ENCODE results near the gene ABCC12. TPM values are rescaled to one million over a fixed set of nuclear protein-coding genes. Genes with fewer than 3 reads are reported as not detected.

ABCC12 gene
- polyA plus RNA-seq, 1 donor from 2014 or later, result not detected

- H4K20me1 ChIP-seq (ENCODE audit: insufficient read depth), result no peaks in the 10 kb centered on the region
- no peaks in the 10 kb centered on the region for H3F3A ChIP-seq (ENCODE audit: insufficient read depth, low read length, poor library complexity, severe bottlenecking)
- no peak overlapping the region for H3K27ac ChIP-seq (ENCODE audit: low read length)
- H3K4me3 ChIP-seq (ENCODE audit: low read length), result no peak overlapping the region
- no peak for TF ChIP-seq EZH2 (IDR thresholded peaks at IDR 0.05; ENCODE audit: borderline replicate concordance, insufficient read depth, low read length, poor library complexity, severe bottlenecking)
- TF ChIP-seq MXI1 (conservative IDR thresholded peaks at IDR 0.05; ENCODE audit: poor library complexity, severe bottlenecking), result no peak
- no peak for TF ChIP-seq RAD21 (conservative IDR thresholded peaks at IDR 0.05)
- no peak for TF ChIP-seq EP300 (conservative IDR thresholded peaks at IDR 0.05; ENCODE audit: poor library complexity, severe bottlenecking)
- TF ChIP-seq, protein P1, sequence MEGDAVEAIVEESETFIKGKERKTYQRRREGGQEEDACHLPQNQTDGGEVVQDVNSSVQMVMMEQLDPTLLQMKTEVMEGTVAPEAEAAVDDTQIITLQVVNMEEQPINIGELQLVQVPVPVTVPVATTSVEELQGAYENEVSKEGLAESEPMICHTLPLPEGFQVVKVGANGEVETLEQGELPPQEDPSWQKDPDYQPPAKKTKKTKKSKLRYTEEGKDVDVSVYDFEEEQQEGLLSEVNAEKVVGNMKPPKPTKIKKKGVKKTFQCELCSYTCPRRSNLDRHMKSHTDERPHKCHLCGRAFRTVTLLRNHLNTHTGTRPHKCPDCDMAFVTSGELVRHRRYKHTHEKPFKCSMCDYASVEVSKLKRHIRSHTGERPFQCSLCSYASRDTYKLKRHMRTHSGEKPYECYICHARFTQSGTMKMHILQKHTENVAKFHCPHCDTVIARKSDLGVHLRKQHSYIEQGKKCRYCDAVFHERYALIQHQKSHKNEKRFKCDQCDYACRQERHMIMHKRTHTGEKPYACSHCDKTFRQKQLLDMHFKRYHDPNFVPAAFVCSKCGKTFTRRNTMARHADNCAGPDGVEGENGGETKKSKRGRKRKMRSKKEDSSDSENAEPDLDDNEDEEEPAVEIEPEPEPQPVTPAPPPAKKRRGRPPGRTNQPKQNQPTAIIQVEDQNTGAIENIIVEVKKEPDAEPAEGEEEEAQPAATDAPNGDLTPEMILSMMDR (IDR thresholded peaks at IDR 0.05; ENCODE audit: poor library complexity, severe bottlenecking), result no peak
- TF ChIP-seq POLR2AphosphoS5 (IDR thresholded peaks at IDR 0.05), result no peak
- no peak for TF ChIP-seq SMC3 (conservative IDR thresholded peaks at IDR 0.05; ENCODE audit: poor library complexity)
- no peak for TF ChIP-seq TAF1 (IDR thresholded peaks at IDR 0.05; ENCODE audit: low read depth)
- no peak for TF ChIP-seq REST (IDR thresholded peaks at IDR 0.05; ENCODE audit: borderline replicate concordance)
- no peaks in the 10 kb centered on the region for H3K9me2 ChIP-seq (ENCODE audit: insufficient read depth, low read length)
- no peak overlapping the region for H3K4me2 ChIP-seq (ENCODE audit: low read length)
- H3K9ac ChIP-seq (ENCODE audit: low read length), result no peak overlapping the region
- H3K79me2 ChIP-seq (replicated peaks; ENCODE audit: insufficient read depth, low read length), result no peaks in the 10 kb centered on the region
- no peaks in the 10 kb centered on the region for H3K36me3 ChIP-seq (ENCODE audit: insufficient read depth, low read length)
- H2AFZ ChIP-seq (ENCODE audit: low read depth, low read length), result no peak overlapping the region
- H3K9me3 ChIP-seq (ENCODE audit: low read length), result no peaks in the 10 kb centered on the region
- H3K27me3 ChIP-seq (ENCODE audit: insufficient read depth, low read depth, low read length), result no peaks in the 10 kb centered on the region
Observed at GRCh38 chr16:48188449-48189102, 32.8 kb upstream of the ABCC12 start.

GRCh38 chr16:48187779-48188178 lies 32.0 kb upstream of the ABCC12 start:
- Histone ChIP-seq H2AFZ (ENCODE audit: low read depth, low read length) (no peak overlapping the region), H3K27me3 (ENCODE audit: insufficient read depth, low read depth, low read length) (no peaks in the 10 kb centered on the region), H3K27ac (ENCODE audit: low read length) (no peak overlapping the region), H3K9ac (ENCODE audit: low read length) (no peak overlapping the region), H3K4me2 (ENCODE audit: low read length) (no peak overlapping the region), H3K9me3 (ENCODE audit: low read length) (no peaks in the 10 kb centered on the region), H4K20me1 (ENCODE audit: insufficient read depth) (no peaks in the 10 kb centered on the region), H3K79me2 (replicated peaks; ENCODE audit: insufficient read depth, low read length) (no peaks in the 10 kb centered on the region), H3K9me2 (ENCODE audit: insufficient read depth, low read length) (no peaks in the 10 kb centered on the region), H3K4me3 (ENCODE audit: low read length) (no peak overlapping the region), H3F3A (ENCODE audit: insufficient read depth, low read length, poor library complexity, severe bottlenecking) (no peaks in the 10 kb centered on the region), H3K36me3 (ENCODE audit: insufficient read depth, low read length) (no peaks in the 10 kb centered on the region)
- TF ChIP-seq MXI1 (conservative IDR thresholded peaks at IDR 0.05; ENCODE audit: poor library complexity, severe bottlenecking), result no peak
- no peak for TF ChIP-seq EZH2 (IDR thresholded peaks at IDR 0.05; ENCODE audit: borderline replicate concordance, insufficient read depth, low read length, poor library complexity, severe bottlenecking)
- TF ChIP-seq EP300 (conservative IDR thresholded peaks at IDR 0.05; ENCODE audit: poor library complexity, severe bottlenecking), result no peak
- TF ChIP-seq REST (IDR thresholded peaks at IDR 0.05; ENCODE audit: borderline replicate concordance), result no peak

Data from neural cell (in vitro differentiated cells).